ENCODE data around the gene SPAG7. TPM values are rescaled to one million over a fixed set of nuclear protein-coding genes. Genes with fewer than 3 reads are reported as not detected.

Gene SPAG7
- total RNA-seq, 1 experiment from 2014 or later = 49.9 TPM

DNA sequence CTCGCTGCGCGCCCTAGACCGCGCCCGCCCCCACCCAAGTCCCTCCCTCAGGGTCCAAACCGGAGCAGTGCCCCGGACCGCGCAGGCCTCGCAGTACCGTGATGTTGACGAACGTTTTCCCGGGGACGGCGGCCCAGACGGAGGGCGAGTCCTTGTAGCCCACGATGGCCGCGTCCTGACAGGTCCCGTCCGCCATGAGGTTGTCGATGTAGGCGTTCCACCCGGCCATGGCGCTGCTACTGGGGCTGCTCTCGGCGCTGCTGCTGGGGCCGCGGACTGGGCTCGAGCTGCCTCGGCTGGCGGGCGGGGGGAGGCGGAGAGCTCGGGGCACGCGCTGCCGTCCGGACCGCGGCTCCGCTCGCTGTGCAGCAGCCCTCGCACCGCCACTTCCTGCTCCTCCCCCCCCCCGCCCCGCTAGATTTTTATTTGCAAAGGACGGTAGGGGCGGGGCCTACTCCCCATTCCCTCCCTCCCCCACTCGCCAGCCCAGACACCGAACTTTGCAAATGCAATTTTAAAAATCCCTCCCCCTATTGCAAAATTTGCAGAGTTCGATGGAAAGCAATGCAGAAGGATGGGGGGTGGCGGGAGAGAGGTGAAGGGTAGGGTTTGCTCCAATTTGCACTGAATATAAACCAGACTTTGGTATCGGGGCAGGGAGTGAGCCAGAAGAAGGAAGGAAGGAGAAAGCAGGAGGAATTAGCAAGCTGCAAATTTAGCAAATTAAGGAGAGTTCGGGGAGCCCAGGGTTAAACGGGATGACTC, 19.3 kb downstream of the SPAG7 start, which contains the start of gene PFN1:
Gene PFN1, minus strand, starts transcription at position 365 of the 765 bp plus-strand sequence. Its CDS starts 136 bp downstream, at position 229.
- ChIA-PET RAD21 (ENCODE audit: low non-redundant PET in 1 of 2, low total read pairs in 2 of 2, uncharacterized antibody in 2 of 2, unreplicated experiment in 2 of 2) (interaction anchor here in 1 of 2 experiments (1.1 kb wide), 1 partner anchor 19 kb away, joined by 3 read pairs; the partner anchor contains the start of gene SPAG7), POLR2A (interaction anchor here (0.6 to 4.7 kb wide), 5 partner anchors 8 to 26 kb away, joined by 3 to 45 read pairs (median 5); partner anchors contain the start of genes RNF167, SLC25A11 and SPAG7), CTCF (interaction anchor here (1.4 kb wide), 1 partner anchor 8 kb away, joined by 3 read pairs; the partner anchor contains the start of genes RNF167 and SLC25A11)
- Histone ChIP-seq H3K27ac (ENCODE audit: low read depth, low read length) (peak within 1 kb of the TSS; percentile 99), H3K27me3 (ENCODE audit: insufficient read depth, low read length) (no peaks in the 10 kb centered on the region), H3K4me3 (replicated peaks in 1 of 2; ENCODE audit: low read depth in 1 of 2, low read length in 2 of 2) (peak within 1 kb of the TSS; percentile 96 to 97), H3K4me1 (ENCODE audit: control insufficient read depth in 1 of 2, insufficient read depth in 2 of 2, low read length in 2 of 2) (peaks cover 35 to 64% of the 10 kb centered on the region in 2 experiments), H4K20me1 (ENCODE audit: insufficient read depth) (peaks cover 12% of the 10 kb centered on the region; the same call in 1 of the 2 replicates), H3K36me3 (ENCODE audit: control insufficient read depth in 1 of 2, insufficient read depth in 2 of 2, low read length in 2 of 2) (peaks cover 9 to 22% of the 10 kb centered on the region in 2 experiments; a peak in 2 of 4 replicates), H3K4me2 (ENCODE audit: low read length) (peak within 1 kb of the TSS; percentile 100), H3K79me2 (ENCODE audit: insufficient read depth, low read length) (peaks cover 62% of the 10 kb centered on the region), H3K9me2 (ENCODE audit: insufficient read depth) (no peaks in the 10 kb centered on the region), H2AFZ (ENCODE audit: low read depth, low read length, poor library complexity, severe bottlenecking) (no peak within 1 kb of the TSS), H3K9ac (ENCODE audit: low read length) (peak within 1 kb of the TSS; percentile 97), H3K9me3 (ENCODE audit: control insufficient read depth in 1 of 2, insufficient read depth in 1 of 2, low read depth in 1 of 2, low read length in 2 of 2) (no peaks in the 10 kb centered on the region)
- TF ChIP-seq EZH2 (IDR thresholded peaks at IDR 0.05) = no peak
- no peak for TF ChIP-seq EZH2phosphoT487 (IDR thresholded peaks at IDR 0.05; ENCODE audit: borderline replicate concordance)
- TF ChIP-seq, protein P1, sequence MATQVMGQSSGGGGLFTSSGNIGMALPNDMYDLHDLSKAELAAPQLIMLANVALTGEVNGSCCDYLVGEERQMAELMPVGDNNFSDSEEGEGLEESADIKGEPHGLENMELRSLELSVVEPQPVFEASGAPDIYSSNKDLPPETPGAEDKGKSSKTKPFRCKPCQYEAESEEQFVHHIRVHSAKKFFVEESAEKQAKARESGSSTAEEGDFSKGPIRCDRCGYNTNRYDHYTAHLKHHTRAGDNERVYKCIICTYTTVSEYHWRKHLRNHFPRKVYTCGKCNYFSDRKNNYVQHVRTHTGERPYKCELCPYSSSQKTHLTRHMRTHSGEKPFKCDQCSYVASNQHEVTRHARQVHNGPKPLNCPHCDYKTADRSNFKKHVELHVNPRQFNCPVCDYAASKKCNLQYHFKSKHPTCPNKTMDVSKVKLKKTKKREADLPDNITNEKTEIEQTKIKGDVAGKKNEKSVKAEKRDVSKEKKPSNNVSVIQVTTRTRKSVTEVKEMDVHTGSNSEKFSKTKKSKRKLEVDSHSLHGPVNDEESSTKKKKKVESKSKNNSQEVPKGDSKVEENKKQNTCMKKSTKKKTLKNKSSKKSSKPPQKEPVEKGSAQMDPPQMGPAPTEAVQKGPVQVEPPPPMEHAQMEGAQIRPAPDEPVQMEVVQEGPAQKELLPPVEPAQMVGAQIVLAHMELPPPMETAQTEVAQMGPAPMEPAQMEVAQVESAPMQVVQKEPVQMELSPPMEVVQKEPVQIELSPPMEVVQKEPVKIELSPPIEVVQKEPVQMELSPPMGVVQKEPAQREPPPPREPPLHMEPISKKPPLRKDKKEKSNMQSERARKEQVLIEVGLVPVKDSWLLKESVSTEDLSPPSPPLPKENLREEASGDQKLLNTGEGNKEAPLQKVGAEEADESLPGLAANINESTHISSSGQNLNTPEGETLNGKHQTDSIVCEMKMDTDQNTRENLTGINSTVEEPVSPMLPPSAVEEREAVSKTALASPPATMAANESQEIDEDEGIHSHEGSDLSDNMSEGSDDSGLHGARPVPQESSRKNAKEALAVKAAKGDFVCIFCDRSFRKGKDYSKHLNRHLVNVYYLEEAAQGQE (IDR thresholded peaks at IDR 0.05; ENCODE audit: low read depth) = no peak
- no peak for TF ChIP-seq CTCF (IDR thresholded peaks at IDR 0.05 in 2 of 3, conservative IDR thresholded peaks at IDR 0.05 in 1 of 3; ENCODE audit: borderline replicate concordance in 1 of 3, insufficient read depth in 1 of 3, low read depth in 2 of 3, low read length in 2 of 3)
- TF ChIP-seq CBX3 (IDR thresholded peaks at IDR 0.05; ENCODE audit: low read depth) = no peak
- no peak; the same call in 1 of the 2 replicates for TF ChIP-seq EGR1 (IDR thresholded peaks at IDR 0.05; ENCODE audit: low read depth)
- peak; percentile 42 for TF ChIP-seq SP1 (IDR thresholded peaks at IDR 0.05; ENCODE audit: low read depth)
- peak; percentile 59; the same call in 1 of the 2 replicates for TF ChIP-seq ZFX (IDR thresholded peaks at IDR 0.05)
- TF ChIP-seq SIN3A (IDR thresholded peaks at IDR 0.05; ENCODE audit: low read depth) = peak; percentile 92
- peak; percentile 60 for TF ChIP-seq POLR2A (IDR thresholded peaks at IDR 0.05; ENCODE audit: borderline replicate concordance, extremely low read depth, insufficient read depth, insufficient read length)
- TF ChIP-seq POLR2AphosphoS5 (IDR thresholded peaks at IDR 0.05; ENCODE audit: low read depth, low read length) = peak; percentile 91
- no peak for TF ChIP-seq RAD21 (IDR thresholded peaks at IDR 0.05; ENCODE audit: low read depth)
- TF ChIP-seq SRF (IDR thresholded peaks at IDR 0.05; ENCODE audit: low read depth) = no peak
- TF ChIP-seq YY1 (IDR thresholded peaks at IDR 0.05; ENCODE audit: extremely low read depth, insufficient replicate concordance, low read depth, low read length) = no peak
- ATAC-seq (peak; percentile 51), DNase-seq (ENCODE audit: low read depth, low spot score) (peak; percentile 74)
- intact Hi-C loops (cut with micrococcal nuclease) = loop anchor here (1.0 to 5.0 kb wide), 2 partner anchors 8 to 39 kb away; partner anchors contain the start of genes CAMTA2, RNF167 and SLC25A11
- BruUV-seq (replicated peaks) = no TSS peak

Measured in HCT116 (cell line).